Uterus (tissue), 2 donors: ENCODE data around the gene FASTK.

ENCODE experiments used
- CTCF ChIP-seq, 4 experiments: fragments of 200-600 bp in 2 of 4; fragments of 450-650 bp in 2 of 4; sonication (generic) in 2 of 4; IDR thresholded peaks; one replicate each; pipeline ENCODE4 v1.5.1; 2016 to 2019; ENCODE audit warnings: antibody characterized with exemption in 4 of 4, mild to moderate bottlenecking in 2 of 4, moderate library complexity in 1 of 4
- POLR2A ChIP-seq, 2 donors: fragments of 450-650 bp; IDR thresholded peaks; one replicate each; pipeline ENCODE4 v1.6.1; 2016; ENCODE audit warnings: antibody characterized with exemption in 2 of 2, mild to moderate bottlenecking in 1 of 2, moderate library complexity in 1 of 2

GRCh38 chr7:151100921-151101320, 20.3 kb upstream of the FASTK start:
- TF ChIP-seq CTCF (IDR thresholded peaks at IDR 0.05) (no peak), POLR2A (IDR thresholded peaks at IDR 0.05) (no peak)
